Measurements from ENCODE around the gene SLC2A9.
"Not testable (repeated sequence)": the region's sequence is repeated elsewhere in the genome, so short reads cannot be mapped to it uniquely, and the experiment has no call there.

SLC2A9 gene

GRCh38 chr4:9826551-9826950 lies 194.7 kb downstream of the SLC2A9 start:
- no peak for DNase-seq (ENCODE audit: low read depth)

- DNase-seq (ENCODE audit: low read depth) = no peak
Measured at GRCh38 chr4:9825049-9825448, 196.2 kb downstream of the SLC2A9 start.

- DNase-seq (ENCODE audit: low read depth) = no peak
Measured at GRCh38 chr4:9820343-9820742, 201.0 kb downstream of the SLC2A9 start.

GRCh38 chr4:9816285-9816684 lies 205.0 kb downstream of the SLC2A9 start:
- DNase-seq (ENCODE audit: low read depth) = no peak

GRCh38 chr4:9812501-9813340 lies 208.6 kb downstream of the SLC2A9 start:
- DNase-seq (ENCODE audit: low read depth) = no peak

- no peak for DNase-seq (ENCODE audit: low read depth)
Measured at GRCh38 chr4:9811806-9812205, 209.5 kb downstream of the SLC2A9 start.

- no peak for DNase-seq (ENCODE audit: low read depth)
Measured at GRCh38 chr4:9808077-9808476, 213.2 kb downstream of the SLC2A9 start.

- DNase-seq (ENCODE audit: low read depth) = no peak
Measured at GRCh38 chr4:9804918-9805317, 216.4 kb downstream of the SLC2A9 start.

GRCh38 chr4:9800848-9801247 lies 220.4 kb downstream of the SLC2A9 start:
- no peak for DNase-seq (ENCODE audit: low read depth)

GRCh38 chr4:9796641-9797040 lies 224.7 kb downstream of the SLC2A9 start:
- not testable (repeated sequence) for DNase-seq (ENCODE audit: low read depth)

GRCh38 chr4:9792381-9792780 lies 228.9 kb downstream of the SLC2A9 start:
- no peak for DNase-seq (ENCODE audit: low read depth)

- not testable (repeated sequence) for DNase-seq (ENCODE audit: low read depth)
Measured at GRCh38 chr4:9785891-9786290, 235.4 kb downstream of the SLC2A9 start.

GRCh38 chr4:9782136-9782436 lies 239.2 kb downstream of the SLC2A9 start:
- DNase-seq (ENCODE audit: low read depth) = no peak

- no peak for DNase-seq (ENCODE audit: low read depth)
Measured at GRCh38 chr4:9781343-9782135, 239.8 kb downstream of the SLC2A9 start, which contains the start of gene DRD5. Gene DRD5, plus strand, starts transcription at chr4:9781634. Its CDS starts 396 bp downstream, at chr4:9782030.

All from stimulated activated CD8-positive, alpha-beta memory T cell treated with anti-CD3 and anti-CD28 coated beads, Interleukin-4, amount 100 ng/mL, for 24 hours (primary cell).